Tibial nerve (tissue), 4 donors: Measurements from ENCODE around the gene OTUD7B. TPM values are rescaled to one million over a fixed set of nuclear protein-coding genes. Genes with fewer than 3 reads are reported as not detected.
A peak's percentile ranks its signal among the peaks of the same experiment; 100 is the strongest.

Source experiments
- DNase-seq, 2 donors: peaks; one replicate each; pipeline ENCODE4 v3.0.0-alpha.2; 2019; ENCODE audit warnings: low spot score in 2 of 2
- H3K27ac ChIP-seq, 4 donors: fragments of 200-600 bp; sonication (generic) in 3 of 4; one replicate each; pipeline ENCODE4 v1.5.1; 2017 to 2019; ENCODE audit warnings: mild to moderate bottlenecking in 1 of 4
- H3K27me3 ChIP-seq, 2 donors: fragments of 200-600 bp; sonication (generic) in 1 of 2; one replicate each; pipeline versions ENCODE4 v1.5.1 to v1.6.0; 2017 to 2019
- H3K36me3 ChIP-seq, 3 donors: fragments of 200-600 bp; sonication (generic); one replicate each; pipeline ENCODE4 v1.5.1; 2018 to 2019
- H3K4me1 ChIP-seq, 4 donors: fragments of 200-600 bp; sonication (generic) in 3 of 4; one replicate each; pipeline ENCODE4 v1.5.1; 2017 to 2019
- H3K4me3 ChIP-seq, 4 donors: fragments of 200-600 bp; sonication (generic) in 3 of 4; one replicate each; pipeline ENCODE4 v1.5.1; 2017 to 2019; ENCODE audit warnings: mild to moderate bottlenecking in 1 of 4, moderate library complexity in 1 of 4
- H3K9me3 ChIP-seq, 4 donors: fragments of 200-600 bp; sonication (generic) in 3 of 4; one replicate each; pipeline ENCODE4 v1.5.1; 2017 to 2019
- EP300 ChIP-seq, 2 donors: sonication (generic); formaldehyde crosslinking; IDR thresholded peaks; one replicate each; pipeline ENCODE4 v1.6.1; 2017; ENCODE audit warnings: antibody characterized with exemption in 2 of 2, mild to moderate bottlenecking in 1 of 2
- POLR2A ChIP-seq, 2 donors: fragments of 450-650 bp; IDR thresholded peaks; one replicate each; pipeline ENCODE4 v1.6.1; 2017; ENCODE audit warnings: antibody characterized with exemption in 2 of 2, mild to moderate bottlenecking in 2 of 2, moderate library complexity in 2 of 2
- WGBS, 2 donors: methylation state at CpG; one replicate each; pipeline ENCODE4 v1.1.5; 2018; 5-methylcytosine and 5-hydroxymethylcytosine counted together
- total RNA-seq, 4 donors: library from RNA; depleted of rRNA; stranded (reverse); fragments of >200 nt; gene quantifications; one replicate each; pipeline ENCODE4 v1.1.0, GENCODE V29; 2016
- TF ChIP-seq, protein P1 (sequence below), 5 experiments: fragments of 200-600 bp in 3 of 5; fragments of 450-650 bp in 2 of 5; sonication (generic) in 3 of 5; IDR thresholded peaks; one replicate each; pipeline ENCODE4 v1.5.1; 2016 to 2019; ENCODE audit warnings: antibody characterized with exemption in 5 of 5, mild to moderate bottlenecking in 3 of 5, moderate library complexity in 2 of 5

The OTUD7B gene
- total RNA-seq, 4 donors from 2014 or later: 54.3 to 84.6 (median 80.1) TPM

DNA sequence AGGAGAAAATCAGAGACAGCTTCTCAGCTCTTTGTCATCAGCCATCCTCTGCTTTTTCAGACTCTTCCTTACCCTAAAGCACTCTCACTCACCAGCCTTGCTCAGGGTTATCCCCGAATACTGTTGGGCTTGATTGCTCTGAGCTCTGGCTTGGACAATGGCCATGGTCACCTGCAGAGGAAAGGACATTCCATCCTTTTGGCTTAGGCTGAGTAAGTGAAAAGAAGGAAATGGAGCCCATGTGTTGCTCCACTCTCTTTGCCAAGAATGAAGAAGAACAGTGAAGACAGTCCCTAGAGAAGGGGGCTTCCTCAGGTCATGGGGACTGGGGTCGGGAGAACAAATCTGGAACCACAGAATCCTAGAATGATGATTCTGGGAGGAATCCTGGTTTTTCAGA is 76.2 kb downstream of the OTUD7B start:
- peaks cover 0 to 47% (median 20%) of the 10 kb centered on the region in 4 donors for H3K4me1 ChIP-seq
- no peak for TF ChIP-seq POLR2A (IDR thresholded peaks at IDR 0.05)
- TF ChIP-seq EP300 (IDR thresholded peaks at IDR 0.05): peak in 1 of 2 donors; percentile 28
- H3K27ac ChIP-seq: peak overlapping the region in 1 of 4 donors; percentile 83
- H3K4me3 ChIP-seq: no peak overlapping the region
- H3K27me3 ChIP-seq: no peaks in the 10 kb centered on the region
- H3K36me3 ChIP-seq: peaks cover 0 to 45% (median 0%) of the 10 kb centered on the region in 3 donors
- H3K9me3 ChIP-seq: no peaks in the 10 kb centered on the region
- peak in 1 of 2 donors; percentile 14 for DNase-seq
- WGBS, 2 donors: 70 to 92% methylated on average over 2 of the region's 2 CpGs

DNA sequence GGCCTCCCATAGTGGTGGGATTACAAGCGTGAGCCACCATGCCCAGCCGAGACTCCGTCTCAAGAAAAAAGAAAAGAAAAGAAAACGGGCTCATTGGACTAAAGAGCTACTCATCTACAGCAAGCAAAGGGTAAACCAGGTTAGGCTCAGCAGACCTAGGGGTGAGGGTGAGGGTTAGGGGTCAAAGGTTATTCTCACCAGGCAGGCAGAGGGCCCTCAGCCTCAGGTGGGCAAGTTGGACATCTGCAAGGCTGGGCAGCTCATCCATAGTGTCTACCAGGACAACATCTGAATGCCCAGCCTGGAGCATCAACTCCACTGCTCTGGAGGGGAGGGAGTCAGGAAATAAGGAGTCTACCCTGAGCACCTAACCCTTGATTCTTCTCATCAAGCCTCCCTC is 77.3 kb downstream of the OTUD7B start:
- no peak for DNase-seq
- no peaks in the 10 kb centered on the region for H3K9me3 ChIP-seq
- peaks cover 0 to 49% (median 0%) of the 10 kb centered on the region in 3 donors for H3K36me3 ChIP-seq
- peak overlapping the region in 1 of 4 donors; percentile 10 for H3K27ac ChIP-seq
- TF ChIP-seq, protein P1, sequence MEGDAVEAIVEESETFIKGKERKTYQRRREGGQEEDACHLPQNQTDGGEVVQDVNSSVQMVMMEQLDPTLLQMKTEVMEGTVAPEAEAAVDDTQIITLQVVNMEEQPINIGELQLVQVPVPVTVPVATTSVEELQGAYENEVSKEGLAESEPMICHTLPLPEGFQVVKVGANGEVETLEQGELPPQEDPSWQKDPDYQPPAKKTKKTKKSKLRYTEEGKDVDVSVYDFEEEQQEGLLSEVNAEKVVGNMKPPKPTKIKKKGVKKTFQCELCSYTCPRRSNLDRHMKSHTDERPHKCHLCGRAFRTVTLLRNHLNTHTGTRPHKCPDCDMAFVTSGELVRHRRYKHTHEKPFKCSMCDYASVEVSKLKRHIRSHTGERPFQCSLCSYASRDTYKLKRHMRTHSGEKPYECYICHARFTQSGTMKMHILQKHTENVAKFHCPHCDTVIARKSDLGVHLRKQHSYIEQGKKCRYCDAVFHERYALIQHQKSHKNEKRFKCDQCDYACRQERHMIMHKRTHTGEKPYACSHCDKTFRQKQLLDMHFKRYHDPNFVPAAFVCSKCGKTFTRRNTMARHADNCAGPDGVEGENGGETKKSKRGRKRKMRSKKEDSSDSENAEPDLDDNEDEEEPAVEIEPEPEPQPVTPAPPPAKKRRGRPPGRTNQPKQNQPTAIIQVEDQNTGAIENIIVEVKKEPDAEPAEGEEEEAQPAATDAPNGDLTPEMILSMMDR (IDR thresholded peaks at IDR 0.05): no peak
- no peak for TF ChIP-seq EP300 (IDR thresholded peaks at IDR 0.05)
- no peak for TF ChIP-seq POLR2A (IDR thresholded peaks at IDR 0.05)
- 94 to 98% methylated on average over 4 of the region's 4 CpGs for WGBS, 2 donors
- peaks cover 0 to 43% (median 18%) of the 10 kb centered on the region in 4 donors for H3K4me1 ChIP-seq
- H3K27me3 ChIP-seq: no peaks in the 10 kb centered on the region
- H3K4me3 ChIP-seq: no peak overlapping the region

- no peaks in the 10 kb centered on the region for H3K9me3 ChIP-seq
- peaks cover 0 to 49% (median 0%) of the 10 kb centered on the region in 3 donors for H3K36me3 ChIP-seq
- H3K27me3 ChIP-seq: no peaks in the 10 kb centered on the region
- H3K27ac ChIP-seq: no peak overlapping the region
- H3K4me3 ChIP-seq: no peak overlapping the region
- WGBS, 2 donors: 92 to 93% methylated on average over 8 of the region's 8 CpGs
- no peak for DNase-seq
- H3K4me1 ChIP-seq: peaks cover 0 to 37% (median 12%) of the 10 kb centered on the region in 4 donors
- TF ChIP-seq EP300 (IDR thresholded peaks at IDR 0.05): no peak
- TF ChIP-seq POLR2A (IDR thresholded peaks at IDR 0.05): no peak
- TF ChIP-seq, protein P1 (IDR thresholded peaks at IDR 0.05): no peak
Measured at GRCh38 chr1:149932474-149932873, 78.1 kb downstream of the OTUD7B start.

DNA sequence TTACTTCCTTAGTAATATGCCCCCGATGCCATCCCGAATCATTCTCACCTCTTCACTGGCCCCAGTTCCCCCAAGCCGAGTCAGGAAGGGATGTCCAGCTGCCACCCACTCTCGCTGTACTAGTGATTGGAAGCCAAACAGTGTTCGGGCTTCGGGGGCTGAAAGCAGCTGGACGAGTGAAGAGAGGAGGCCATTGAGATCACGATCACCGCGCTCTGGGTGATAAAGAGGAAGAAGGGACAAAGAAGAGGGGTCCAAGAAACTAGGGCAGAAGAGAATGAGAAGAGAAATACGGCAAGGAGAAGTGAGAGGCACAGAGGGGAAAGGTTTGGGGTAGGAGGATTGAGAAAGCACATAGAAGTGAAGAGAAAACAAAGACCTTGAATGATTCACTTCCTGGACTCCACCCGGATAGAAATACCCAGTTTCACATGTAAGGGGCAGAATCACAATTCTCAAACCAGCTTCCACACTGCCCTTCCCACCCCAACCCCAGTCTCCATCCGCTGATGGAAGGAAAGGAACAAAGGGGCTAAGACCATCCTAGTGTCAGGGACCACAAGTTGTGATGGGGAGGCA is 79.2 kb downstream of the OTUD7B start:
- Histone ChIP-seq H3K4me1 (peaks cover 0 to 34% (median 16%) of the 10 kb centered on the region in 4 donors), H3K27me3 (no peaks in the 10 kb centered on the region), H3K36me3 (peaks cover 0 to 52% (median 0%) of the 10 kb centered on the region in 3 donors), H3K9me3 (no peaks in the 10 kb centered on the region), H3K27ac (no peak overlapping the region), H3K4me3 (no peak overlapping the region)
- no peak for DNase-seq
- TF ChIP-seq, protein P1 (IDR thresholded peaks at IDR 0.05): no peak
- TF ChIP-seq EP300 (IDR thresholded peaks at IDR 0.05): no peak
- TF ChIP-seq POLR2A (IDR thresholded peaks at IDR 0.05): no peak
- 79 to 86% methylated on average over 13 of the region's 13 CpGs for WGBS, 2 donors

DNA sequence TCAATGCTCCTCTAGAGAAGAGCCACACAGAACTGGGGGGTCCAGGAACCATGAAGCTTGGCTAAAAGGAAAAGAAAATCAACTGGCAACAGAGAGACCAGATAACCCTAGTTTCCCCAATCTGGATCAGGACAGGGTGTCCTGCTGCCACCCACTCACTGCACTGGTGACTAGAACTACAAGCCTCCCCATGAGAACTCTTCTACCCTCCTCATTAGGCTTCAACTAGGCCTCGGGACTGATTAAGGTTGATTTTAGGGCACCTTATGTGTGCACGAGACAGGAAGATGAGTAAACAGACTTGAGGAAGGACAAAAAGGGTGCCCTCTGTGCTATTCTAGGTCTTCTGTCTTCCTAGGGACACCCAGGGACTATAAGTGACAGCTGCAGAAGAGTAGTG is 80.7 kb downstream of the OTUD7B start:
- H3K9me3 ChIP-seq: no peaks in the 10 kb centered on the region
- WGBS, 2 donors: 73 to 95% methylated on average over 2 of the region's 2 CpGs
- no peak overlapping the region for H3K4me3 ChIP-seq
- TF ChIP-seq, protein P1 (IDR thresholded peaks at IDR 0.05): no peak
- no peak for TF ChIP-seq EP300 (IDR thresholded peaks at IDR 0.05)
- no peak for TF ChIP-seq POLR2A (IDR thresholded peaks at IDR 0.05)
- H3K27me3 ChIP-seq: no peaks in the 10 kb centered on the region
- H3K27ac ChIP-seq: no peak overlapping the region
- DNase-seq: no peak
- H3K36me3 ChIP-seq: peaks cover 0 to 66% (median 7%) of the 10 kb centered on the region in 3 donors
- peaks cover 0 to 34% (median 18%) of the 10 kb centered on the region in 4 donors for H3K4me1 ChIP-seq
